GM15510 (cell line): Measurements from ENCODE around the gene SPIRE2.

Experiments used
- POLR2A ChIP-seq: IDR thresholded peaks from 3 replicates; pipeline ENCODE4 v1.6.1; 2011; ENCODE audit warnings: borderline replicate concordance; ENCODE audit not compliant: insufficient read length; ENCODE audit errors: extremely low read depth

Gene SPIRE2

GRCh38 chr16:89897204-89897603, 68.9 kb downstream of the SPIRE2 start:
- no peak for TF ChIP-seq POLR2A

DNA sequence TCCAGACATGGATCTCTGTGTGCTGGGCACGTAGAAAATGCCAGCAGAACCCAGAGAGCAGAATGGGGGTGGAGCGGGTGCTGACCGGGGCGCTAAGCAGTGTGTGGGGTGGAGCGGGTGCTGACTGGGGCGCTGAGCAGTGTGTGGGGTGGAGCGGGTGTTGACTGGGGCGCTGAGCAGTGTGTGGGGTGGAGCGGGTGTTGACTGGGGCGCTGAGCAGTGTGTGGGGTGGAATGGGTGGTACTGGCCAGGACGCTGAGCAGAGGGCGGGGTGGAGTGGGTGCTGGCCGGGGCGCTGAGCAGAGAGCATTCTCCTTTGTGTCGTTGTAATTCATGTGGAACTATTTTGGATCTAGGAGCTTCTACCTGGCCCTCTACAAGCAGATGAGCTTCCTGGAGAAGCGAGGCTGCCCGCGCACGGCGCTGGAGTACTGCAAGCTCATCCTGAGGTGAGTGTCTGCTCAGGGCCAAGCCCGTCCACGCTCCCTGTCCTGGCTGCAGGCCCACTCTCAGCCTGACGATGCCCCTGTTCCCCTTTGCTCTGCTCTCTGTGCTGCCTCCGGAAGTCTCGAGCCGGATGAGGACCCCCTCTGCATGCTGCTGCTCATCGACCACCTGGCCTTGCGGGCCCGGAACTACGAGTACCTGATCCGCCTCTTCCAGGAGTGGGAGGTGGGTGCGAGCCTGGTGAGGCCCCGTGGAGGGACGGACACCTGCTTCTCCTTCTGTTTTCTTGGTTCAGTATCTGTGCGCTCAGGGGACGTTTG, 70.1 kb downstream of the SPIRE2 start:
- TF ChIP-seq POLR2A = no peak

DNA sequence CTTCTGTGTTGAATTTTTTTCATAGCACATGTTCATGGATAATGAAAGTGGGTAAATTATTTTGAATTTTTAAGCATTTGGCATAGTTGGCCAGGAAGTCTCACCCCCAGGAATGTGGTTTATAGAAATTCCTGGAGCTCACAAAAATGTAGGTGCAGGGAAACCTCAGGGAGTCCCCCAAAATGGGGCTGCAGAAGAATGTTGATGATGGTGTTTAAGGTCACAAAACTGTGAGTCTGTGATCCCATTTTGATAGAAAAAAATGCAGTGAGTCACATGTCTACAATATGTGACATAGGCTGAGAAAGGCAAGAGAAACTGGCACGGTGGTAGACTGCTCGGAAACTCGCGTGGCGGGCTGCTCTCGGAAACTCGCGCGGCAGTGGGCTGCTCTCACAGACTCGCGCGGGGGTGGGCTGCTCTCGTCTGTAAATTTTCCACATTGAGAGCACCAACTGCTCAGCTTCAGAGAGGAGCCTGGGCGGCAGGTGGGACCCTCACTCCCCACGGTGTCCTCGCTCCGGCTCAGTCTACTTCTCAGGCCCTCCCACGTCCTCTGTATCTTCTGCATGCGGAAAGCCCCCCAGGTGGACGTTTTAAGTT, 71.7 kb downstream of the SPIRE2 start:
- no peak for TF ChIP-seq POLR2A

GRCh38 chr16:89900885-89901284, 72.6 kb downstream of the SPIRE2 start:
- no peak for TF ChIP-seq POLR2A

DNA sequence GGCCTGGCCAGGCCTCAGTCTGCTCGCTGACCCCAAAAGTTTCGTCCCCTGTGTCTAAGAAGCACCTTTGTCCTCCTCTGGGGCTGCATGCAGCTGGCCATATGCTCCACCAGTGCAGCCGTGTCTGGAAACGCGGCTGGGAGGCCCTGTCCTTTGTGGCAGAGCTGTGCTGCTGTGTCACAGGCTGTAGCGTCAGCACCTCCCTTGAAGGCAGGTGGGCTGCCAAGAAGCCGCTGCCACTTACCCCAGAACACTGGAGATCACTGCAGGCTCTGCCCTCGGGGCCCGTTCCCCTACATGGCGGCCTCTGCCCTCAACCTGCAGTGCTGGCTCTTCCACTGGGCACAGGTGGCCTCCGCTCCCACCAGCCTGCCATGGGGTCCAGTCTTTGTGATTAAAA, 74.7 kb downstream of the SPIRE2 start:
- no peak for TF ChIP-seq POLR2A

DNA sequence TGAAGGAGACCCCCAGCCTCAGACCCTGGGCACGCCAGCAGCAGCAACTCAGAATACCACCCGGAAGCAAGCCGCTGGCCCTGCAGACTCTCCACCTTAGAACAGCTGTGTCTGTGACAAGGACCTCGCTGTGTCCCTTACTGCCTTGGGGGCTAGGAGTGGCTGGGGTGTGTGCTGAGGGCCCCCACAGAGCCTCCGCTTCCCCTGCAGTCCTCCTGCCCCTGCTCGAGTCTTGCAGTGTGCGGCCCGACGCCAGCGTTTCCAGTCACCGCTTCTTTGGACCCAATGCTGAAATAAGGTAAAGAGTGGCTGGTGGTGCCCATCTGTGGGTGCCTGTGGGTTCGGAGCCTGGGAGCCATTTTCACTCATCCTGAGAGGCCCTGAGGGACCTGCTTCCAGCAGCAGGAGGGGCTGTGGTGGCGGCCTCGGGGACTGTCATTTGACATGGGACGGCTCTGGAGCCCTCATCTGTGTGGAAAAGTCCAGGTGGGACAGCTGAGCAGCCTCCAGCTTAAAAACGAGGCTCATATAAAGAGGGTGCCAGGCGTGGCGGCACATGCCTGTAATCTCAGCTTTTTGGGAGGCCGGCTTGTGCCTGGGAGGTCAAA, 75.7 kb downstream of the SPIRE2 start:
- TF ChIP-seq POLR2A = no peak

GRCh38 chr16:89904606-89905510, 76.6 kb downstream of the SPIRE2 start:
- no peak for TF ChIP-seq POLR2A

DNA sequence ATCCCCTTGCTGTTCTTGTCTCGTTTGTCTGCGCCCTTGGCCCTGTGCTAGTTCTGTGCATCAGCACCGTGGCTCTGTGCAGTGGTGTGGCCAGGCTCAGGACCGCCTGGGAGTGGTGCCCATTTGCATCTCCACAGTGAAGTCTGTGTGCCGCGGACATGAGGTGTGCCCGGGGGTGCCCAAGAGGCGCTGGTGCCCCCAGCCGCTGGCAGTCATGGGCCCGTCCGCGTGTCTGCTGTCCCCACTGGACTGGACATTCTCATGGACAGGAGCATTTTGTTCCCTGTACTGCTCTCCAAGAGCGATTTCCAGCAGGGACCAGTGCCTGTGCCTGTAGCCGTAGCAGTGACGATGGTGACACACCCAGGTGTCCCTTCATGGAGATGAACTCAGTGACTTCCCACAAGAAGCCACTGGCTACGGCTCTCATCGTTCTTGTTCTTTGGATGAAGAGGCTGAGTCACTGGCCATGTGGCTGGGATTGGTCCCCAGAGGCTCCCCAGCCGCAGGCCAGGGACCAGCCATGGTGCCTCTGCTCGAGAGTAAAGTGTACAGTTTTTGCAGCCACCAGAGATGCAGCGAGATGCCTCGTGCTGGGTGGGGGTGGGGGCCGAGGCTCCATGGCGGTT, 77.3 kb downstream of the SPIRE2 start:
- TF ChIP-seq POLR2A = no peak

DNA sequence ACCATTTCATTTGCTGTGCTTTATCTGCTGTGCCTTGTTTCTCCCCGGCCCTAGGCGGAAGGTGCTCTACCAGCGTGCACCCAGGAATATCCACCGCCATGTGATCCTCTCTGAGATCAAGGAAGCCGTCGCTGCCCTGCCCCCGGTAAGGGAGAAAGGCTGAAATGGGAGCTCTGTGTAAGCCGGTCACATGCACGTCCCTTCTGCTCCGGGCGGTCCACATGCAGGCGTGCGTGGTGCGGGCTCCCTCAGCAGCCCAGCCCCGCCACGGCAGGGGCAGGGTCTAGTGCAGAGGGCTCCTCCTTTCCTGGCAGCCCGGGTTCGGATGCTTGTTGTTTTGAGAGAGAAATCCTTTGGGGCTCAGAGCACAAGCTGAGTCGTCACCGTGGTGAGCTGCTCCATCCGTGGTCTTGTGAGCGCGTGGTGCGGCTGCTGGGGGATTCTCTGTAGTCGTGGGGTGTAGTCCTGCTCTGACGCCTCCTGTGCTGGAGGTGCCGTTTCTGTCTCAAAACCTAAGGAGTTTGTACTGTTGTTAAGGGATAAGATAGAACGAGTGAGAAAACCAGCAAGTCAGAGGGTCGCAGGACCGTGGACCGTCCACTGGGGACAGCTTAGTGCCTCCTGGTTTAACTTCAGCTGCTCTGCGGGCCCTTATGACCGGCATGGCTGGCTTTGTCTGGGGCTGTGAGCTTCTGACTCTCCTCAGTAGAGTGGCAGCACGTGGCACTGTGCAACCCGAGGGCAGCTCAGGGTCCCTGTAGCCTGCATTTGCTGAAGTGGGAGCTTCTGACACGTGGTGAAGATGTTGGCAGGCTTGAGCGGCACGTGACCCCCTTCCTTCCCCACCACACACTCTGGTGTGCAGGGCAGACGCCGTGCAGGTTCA, 78.1 kb downstream of the SPIRE2 start:
- TF ChIP-seq POLR2A = no peak

GRCh38 chr16:89907055-89907814, 79.0 kb downstream of the SPIRE2 start:
- TF ChIP-seq POLR2A = no peak

GRCh38 chr16:89908236-89908635, 80.0 kb downstream of the SPIRE2 start:
- no peak for TF ChIP-seq POLR2A

DNA sequence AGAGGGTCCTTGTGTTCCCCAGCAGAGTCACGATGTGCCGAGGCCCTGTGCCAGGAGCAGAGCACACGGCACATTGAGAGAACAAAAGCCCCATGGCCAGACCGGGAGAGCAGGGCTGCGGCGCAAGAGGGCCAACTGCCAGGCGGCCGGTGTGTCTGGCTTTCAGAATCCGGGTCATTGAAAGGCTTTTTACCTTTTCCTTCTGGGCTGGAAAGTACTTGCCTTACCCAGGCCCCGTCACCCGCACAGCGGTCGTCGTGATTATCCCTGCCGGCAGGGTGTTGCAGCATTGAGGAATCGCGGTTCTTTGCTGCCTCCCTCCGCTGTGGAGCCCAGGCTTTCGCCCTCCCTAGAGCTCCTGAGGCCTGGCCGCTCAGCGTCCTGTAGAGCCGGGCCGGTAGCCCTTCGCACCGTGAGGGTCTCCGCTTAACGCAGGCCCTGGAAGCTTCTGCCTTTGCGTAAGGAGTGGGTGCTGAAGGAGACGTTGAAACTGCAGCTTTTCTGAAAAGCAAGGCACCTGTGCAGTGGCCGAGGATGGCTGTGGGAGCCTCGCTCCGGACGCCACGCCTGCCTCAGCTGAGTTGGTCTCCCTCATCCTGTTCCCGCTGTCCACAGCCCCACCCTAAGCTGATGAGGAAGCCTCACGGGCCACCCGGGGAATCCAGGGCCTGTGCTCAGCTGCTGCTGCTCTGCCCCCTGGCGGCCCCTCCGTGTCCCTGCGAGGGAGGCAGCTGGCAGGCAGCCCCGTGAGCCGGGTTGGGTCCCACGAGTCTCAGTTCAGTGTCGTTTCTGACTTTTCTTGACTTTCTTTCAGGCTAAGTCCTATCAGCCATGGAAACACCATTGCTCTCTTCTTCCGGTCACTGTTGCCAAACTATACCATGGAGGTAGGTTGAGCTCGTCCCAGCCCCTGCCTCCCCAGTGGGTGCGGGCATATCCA, 81.8 kb downstream of the SPIRE2 start:
- TF ChIP-seq POLR2A = no peak
